Peyer's patch (tissue), 4 donors: ENCODE data around the gene SORBS2. TPM values are rescaled to one million over a fixed set of nuclear protein-coding genes. Genes with fewer than 3 reads are reported as not detected.

Experiments used
- DNase-seq, 3 donors: peaks; one replicate each; pipeline ENCODE4 v3.0.0-alpha.2; 2017 to 2019
- H3K27ac ChIP-seq, 4 donors: fragments of 200-600 bp; sonication (generic); one replicate each; pipeline ENCODE4 v1.5.1; 2016 to 2019
- H3K27me3 ChIP-seq, 2 donors: fragments of 200-600 bp; sonication (generic); one replicate each; pipeline ENCODE4 v1.5.1; 2019
- H3K36me3 ChIP-seq, 3 donors: fragments of 200-600 bp; sonication (generic); one replicate each; pipeline ENCODE4 v1.5.1; 2016 to 2019
- H3K4me1 ChIP-seq, 4 donors: fragments of 200-600 bp; sonication (generic); one replicate each; pipeline ENCODE4 v1.5.1; 2016 to 2019
- H3K4me3 ChIP-seq, 4 donors: fragments of 200-600 bp; sonication (generic); 1 replicate in 3 of 4; 2 replicates in 1 of 4; pipeline ENCODE4 v1.5.1; 2016 to 2019; ENCODE audit warnings: mild to moderate bottlenecking in 1 of 4
- H3K9me3 ChIP-seq, 4 donors: fragments of 200-600 bp; sonication (generic); one replicate each; pipeline ENCODE4 v1.5.1; 2016 to 2019; ENCODE audit warnings: mild to moderate bottlenecking in 1 of 4
- POLR2A ChIP-seq, 2 donors: fragments of 450-650 bp; IDR thresholded peaks; one replicate each; pipeline ENCODE4 v1.5.1; 2017; ENCODE audit warnings: antibody characterized with exemption in 2 of 2, mild to moderate bottlenecking in 2 of 2, moderate library complexity in 2 of 2
- total RNA-seq, 4 donors: library from RNA; depleted of rRNA; stranded (reverse); fragments of >200 nt; gene quantifications; one replicate each; pipeline ENCODE4 v1.1.0, GENCODE V29; 2016
- TF ChIP-seq, protein P1 (sequence below), 6 experiments: fragments of 450-650 bp in 4 of 6; fragments of 200-600 bp in 2 of 6; sonication (generic) in 1 of 6; IDR thresholded peaks; one replicate each; pipeline ENCODE4 v1.5.1; 2017 to 2019; ENCODE audit warnings: antibody characterized with exemption in 6 of 6, mild to moderate bottlenecking in 3 of 6, moderate library complexity in 1 of 6

The SORBS2 gene
- total RNA-seq, 4 donors from 2014 or later, result 15.8 to 61.9 (median 53.0) TPM

GRCh38 chr4:185679523-185679922, 132.5 kb downstream of the SORBS2 start:
- TF ChIP-seq, protein P1, sequence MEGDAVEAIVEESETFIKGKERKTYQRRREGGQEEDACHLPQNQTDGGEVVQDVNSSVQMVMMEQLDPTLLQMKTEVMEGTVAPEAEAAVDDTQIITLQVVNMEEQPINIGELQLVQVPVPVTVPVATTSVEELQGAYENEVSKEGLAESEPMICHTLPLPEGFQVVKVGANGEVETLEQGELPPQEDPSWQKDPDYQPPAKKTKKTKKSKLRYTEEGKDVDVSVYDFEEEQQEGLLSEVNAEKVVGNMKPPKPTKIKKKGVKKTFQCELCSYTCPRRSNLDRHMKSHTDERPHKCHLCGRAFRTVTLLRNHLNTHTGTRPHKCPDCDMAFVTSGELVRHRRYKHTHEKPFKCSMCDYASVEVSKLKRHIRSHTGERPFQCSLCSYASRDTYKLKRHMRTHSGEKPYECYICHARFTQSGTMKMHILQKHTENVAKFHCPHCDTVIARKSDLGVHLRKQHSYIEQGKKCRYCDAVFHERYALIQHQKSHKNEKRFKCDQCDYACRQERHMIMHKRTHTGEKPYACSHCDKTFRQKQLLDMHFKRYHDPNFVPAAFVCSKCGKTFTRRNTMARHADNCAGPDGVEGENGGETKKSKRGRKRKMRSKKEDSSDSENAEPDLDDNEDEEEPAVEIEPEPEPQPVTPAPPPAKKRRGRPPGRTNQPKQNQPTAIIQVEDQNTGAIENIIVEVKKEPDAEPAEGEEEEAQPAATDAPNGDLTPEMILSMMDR (IDR thresholded peaks at IDR 0.05), result no peak
- TF ChIP-seq POLR2A (IDR thresholded peaks at IDR 0.05), result no peak
- no peaks in the 10 kb centered on the region for H3K27me3 ChIP-seq
- DNase-seq, result no peak
- no peaks in the 10 kb centered on the region for H3K9me3 ChIP-seq
- no peaks in the 10 kb centered on the region for H3K4me1 ChIP-seq
- H3K36me3 ChIP-seq, result no peaks in the 10 kb centered on the region
- no peak overlapping the region for H3K4me3 ChIP-seq
- H3K27ac ChIP-seq, result no peak overlapping the region

- Histone ChIP-seq H3K36me3 (no peaks in the 10 kb centered on the region), H3K27ac (no peak overlapping the region), H3K4me1 (no peaks in the 10 kb centered on the region), H3K27me3 (no peaks in the 10 kb centered on the region), H3K9me3 (no peaks in the 10 kb centered on the region), H3K4me3 (no peak overlapping the region)
- TF ChIP-seq, protein P1 (IDR thresholded peaks at IDR 0.05), result no peak
- TF ChIP-seq POLR2A (IDR thresholded peaks at IDR 0.05), result no peak
- no peak for DNase-seq
These were observed 134.2 kb downstream of the SORBS2 start for GRCh38 chr4:185677637-185678314.

- TF ChIP-seq, protein P1 (IDR thresholded peaks at IDR 0.05), result no peak
- no peak for TF ChIP-seq POLR2A (IDR thresholded peaks at IDR 0.05)
- Histone ChIP-seq H3K36me3 (no peaks in the 10 kb centered on the region), H3K4me3 (no peak overlapping the region), H3K27me3 (no peaks in the 10 kb centered on the region), H3K4me1 (no peaks in the 10 kb centered on the region), H3K9me3 (no peaks in the 10 kb centered on the region), H3K27ac (no peak overlapping the region)
- no peak for DNase-seq
These were observed 139.4 kb downstream of the SORBS2 start for GRCh38 chr4:185672618-185673017.

GRCh38 chr4:185672151-185672550, 139.8 kb downstream of the SORBS2 start:
- no peak for TF ChIP-seq POLR2A (IDR thresholded peaks at IDR 0.05)
- TF ChIP-seq, protein P1 (IDR thresholded peaks at IDR 0.05), result no peak
- Histone ChIP-seq H3K27ac (no peak overlapping the region), H3K4me3 (no peak overlapping the region), H3K9me3 (no peaks in the 10 kb centered on the region), H3K36me3 (no peaks in the 10 kb centered on the region), H3K4me1 (no peaks in the 10 kb centered on the region), H3K27me3 (no peaks in the 10 kb centered on the region)
- DNase-seq, result no peak

GRCh38 chr4:185671496-185671895, 140.5 kb downstream of the SORBS2 start:
- Histone ChIP-seq H3K4me3 (no peak overlapping the region), H3K4me1 (no peaks in the 10 kb centered on the region), H3K27ac (no peak overlapping the region), H3K9me3 (no peaks in the 10 kb centered on the region), H3K36me3 (no peaks in the 10 kb centered on the region), H3K27me3 (no peaks in the 10 kb centered on the region)
- TF ChIP-seq, protein P1 (IDR thresholded peaks at IDR 0.05), result no peak
- TF ChIP-seq POLR2A (IDR thresholded peaks at IDR 0.05), result no peak
- no peak for DNase-seq
